Mesenchymal stem cell (in vitro differentiated cells and primary cell): ENCODE measurements around the gene FKRP.
"Not testable (repeated sequence)": the region's sequence is repeated elsewhere in the genome, so short reads cannot be mapped to it uniquely, and the experiment has no call there.

Experiments used
- DNase-seq: peaks from one replicate; pipeline ENCODE4 v3.0.0-alpha.2; 2013
- H2AFZ ChIP-seq: one replicate; pipeline ENCODE4 v1.6.1; 2013; ENCODE audit warnings: low read depth, mild to moderate bottlenecking, control low read depth, inconsistent platforms, low read length, moderate library complexity
- H2AK5ac ChIP-seq: 2 replicates; pipeline ENCODE4 v1.6.1; 2013; ENCODE audit warnings: low read length, moderate library complexity, mild to moderate bottlenecking, inconsistent platforms; ENCODE audit not compliant: severe bottlenecking
- H2BK120ac ChIP-seq: one replicate; pipeline ENCODE4 v1.6.1; 2013; ENCODE audit warnings: low read depth, mild to moderate bottlenecking, inconsistent platforms, low read length, moderate library complexity
- H2BK12ac ChIP-seq, 2 experiments: one replicate each; pipeline ENCODE4 v1.6.1; 2013; ENCODE audit warnings: inconsistent platforms in 2 of 2, low read length in 2 of 2, mild to moderate bottlenecking in 2 of 2, moderate library complexity in 2 of 2, control low read depth in 1 of 2
- H2BK15ac ChIP-seq: one replicate; pipeline ENCODE4 v1.6.1; 2013; ENCODE audit warnings: mild to moderate bottlenecking, low read depth, inconsistent platforms; ENCODE audit not compliant: poor library complexity, severe bottlenecking
- H2BK5ac ChIP-seq: 2 replicates; pipeline ENCODE4 v1.6.1; 2013; ENCODE audit warnings: low read depth, mild to moderate bottlenecking, low read length, control low read depth, inconsistent platforms; ENCODE audit not compliant: poor library complexity, severe bottlenecking
- H3K14ac ChIP-seq, 2 experiments: one replicate each; pipeline ENCODE4 v1.6.1; 2013; ENCODE audit warnings: inconsistent platforms in 2 of 2, low read length in 2 of 2, control low read depth in 1 of 2, mild to moderate bottlenecking in 1 of 2, moderate library complexity in 1 of 2
- H3K18ac ChIP-seq, 2 experiments: one replicate each; pipeline ENCODE4 v1.6.1; 2013; ENCODE audit warnings: inconsistent platforms in 2 of 2, low read length in 2 of 2, control low read depth in 1 of 2, low read depth in 1 of 2, mild to moderate bottlenecking in 1 of 2
- H3K23ac ChIP-seq, 2 experiments: one replicate each; pipeline ENCODE4 v1.6.1; 2013; ENCODE audit warnings: inconsistent platforms in 2 of 2, low read length in 2 of 2, mild to moderate bottlenecking in 2 of 2, moderate library complexity in 2 of 2, control low read depth in 1 of 2
- H3K27ac ChIP-seq: 2 replicates; pipeline ENCODE4 v1.5.1; 2013; ENCODE audit warnings: mild to moderate bottlenecking, moderate library complexity, low read length, control low read depth, inconsistent platforms; ENCODE audit not compliant: poor library complexity, severe bottlenecking
- H3K27me3 ChIP-seq, 2 experiments: 2 replicates each; pipeline versions ENCODE4 v1.6.1 to v1.7.0; 2013; ENCODE audit warnings: low read length in 2 of 2, mild to moderate bottlenecking in 2 of 2, moderate library complexity in 2 of 2, control low read depth in 1 of 2, inconsistent platforms in 1 of 2; ENCODE audit not compliant: control insufficient read depth in 1 of 2, insufficient read depth in 1 of 2
- H3K36me3 ChIP-seq, 2 experiments: 2 replicates each; pipeline versions ENCODE4 v1.6.1 to v1.7.0; 2013; ENCODE audit warnings: low read length in 2 of 2, control low read depth in 1 of 2, inconsistent platforms in 1 of 2, low read depth in 1 of 2, mild to moderate bottlenecking in 1 of 2; ENCODE audit not compliant: insufficient read depth in 2 of 2, control insufficient read depth in 1 of 2
- H3K4ac ChIP-seq, 2 experiments: one replicate each; pipeline ENCODE4 v1.6.1; 2013; ENCODE audit warnings: inconsistent platforms in 2 of 2, low read length in 2 of 2, mild to moderate bottlenecking in 2 of 2, moderate library complexity in 2 of 2, control low read depth in 1 of 2, low read depth in 1 of 2
- H3K4me1 ChIP-seq: 2 replicates; pipeline ENCODE4 v1.6.1; 2013; ENCODE audit warnings: low read depth, low read length, control low read depth; ENCODE audit not compliant: control insufficient read depth, insufficient read depth
- H3K4me2 ChIP-seq: 2 replicates; pipeline ENCODE4 v1.6.1; 2013; ENCODE audit warnings: low read length, mild to moderate bottlenecking, inconsistent platforms; ENCODE audit not compliant: poor library complexity, severe bottlenecking
- H3K4me3 ChIP-seq, 2 experiments: 2 replicates each; pipeline versions ENCODE4 v1.5.1 to v1.7.0; 2013; ENCODE audit warnings: low read length in 2 of 2, mild to moderate bottlenecking in 2 of 2, control low read depth in 1 of 2, low read depth in 1 of 2; ENCODE audit not compliant: insufficient read depth in 1 of 2
- H3K79me1 ChIP-seq: replicated peaks from 2 replicates; pipeline ENCODE4 v1.6.1; 2013; ENCODE audit warnings: mild to moderate bottlenecking, control low read depth, low read length, inconsistent platforms; ENCODE audit not compliant: poor library complexity, severe bottlenecking
- H3K9ac ChIP-seq: 2 replicates; pipeline ENCODE4 v1.7.0; 2013; ENCODE audit warnings: mild to moderate bottlenecking, low read length, moderate library complexity
- H3K9me3 ChIP-seq: 2 replicates; pipeline ENCODE4 v1.7.0; 2013; ENCODE audit warnings: mild to moderate bottlenecking, low read length; ENCODE audit not compliant: control insufficient read depth
- H4K8ac ChIP-seq: one replicate; pipeline ENCODE4 v1.6.1; 2013; ENCODE audit warnings: inconsistent platforms, mild to moderate bottlenecking, low read length, moderate library complexity
- H4K91ac ChIP-seq: one replicate; pipeline ENCODE4 v1.6.1; 2013; ENCODE audit warnings: mild to moderate bottlenecking, low read length, inconsistent platforms
- WGBS: methylation state at CpG from one replicate; pipeline ENCODE4 v1.1.7; 2013; ENCODE audit warnings: mixed read lengths; 5-methylcytosine and 5-hydroxymethylcytosine counted together

FKRP gene

DNA sequence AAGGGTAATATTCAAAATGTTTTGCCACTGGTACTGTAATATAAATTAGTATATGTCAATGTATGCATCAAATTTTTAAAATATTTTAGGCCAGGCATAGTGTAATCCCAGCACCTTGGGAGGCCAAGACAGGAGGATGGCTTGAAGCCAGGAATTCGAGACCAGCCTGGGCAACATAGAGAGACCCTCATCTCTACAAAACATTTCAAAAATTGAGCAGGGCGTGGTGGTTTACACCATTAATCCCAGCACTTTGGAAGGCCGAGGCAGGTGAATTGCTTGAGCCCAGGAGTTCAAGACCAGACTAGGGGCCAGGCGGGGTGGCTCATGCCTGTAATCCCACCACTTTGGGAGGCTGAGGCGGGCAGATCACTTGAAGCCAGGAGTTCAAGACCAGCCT lies 14.5 kb downstream of the FKRP start:
- Histone ChIP-seq H3K14ac (no peak overlapping the region), H4K91ac (no peak overlapping the region), H3K9me3 (no peaks in the 10 kb centered on the region), H3K18ac (no peak overlapping the region), H2AFZ (no peak overlapping the region), H3K36me3 (peaks cover 15 to 24% of the 10 kb centered on the region in 2 experiments), H3K79me1 (peaks cover 17% of the 10 kb centered on the region), H3K4me3 (no peak overlapping the region), H3K27me3 (no peaks in the 10 kb centered on the region), H2BK120ac (no peak overlapping the region), H3K4ac (no peak overlapping the region), H3K4me1 (peaks cover 3% of the 10 kb centered on the region), H3K27ac (no peak overlapping the region), H3K9ac (peak overlapping the region; percentile 74), H2BK12ac (no peak overlapping the region), H2BK15ac (no peak overlapping the region), H2BK5ac (no peak overlapping the region), H2AK5ac (no peak overlapping the region), H4K8ac (no peak overlapping the region), H3K4me2 (no peak overlapping the region), H3K23ac (no peak overlapping the region)
- no peak for DNase-seq
- 89% methylated on average over 5 of the region's 5 CpGs for WGBS

DNA sequence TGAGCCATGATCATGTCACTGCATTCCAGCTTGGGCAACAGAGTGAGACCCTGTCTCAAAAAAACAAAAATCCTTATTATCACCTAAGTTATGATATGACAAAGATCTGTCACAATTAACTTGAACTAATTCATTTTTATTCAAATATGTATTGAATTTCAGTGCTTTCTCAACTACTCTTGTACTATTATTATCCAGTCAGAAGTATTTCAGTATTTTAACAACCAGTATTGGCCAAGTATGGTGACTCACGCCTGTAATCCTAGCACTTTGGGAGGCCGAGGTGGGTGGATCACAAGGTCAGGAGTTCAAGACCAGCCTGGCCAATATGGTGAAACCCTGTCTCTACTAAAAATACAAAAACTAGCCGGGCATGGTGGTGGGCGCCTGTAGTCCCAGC lies 15.0 kb downstream of the FKRP start:
- not testable (repeated sequence) for H4K8ac ChIP-seq, H2AK5ac ChIP-seq, H3K4me3 ChIP-seq, H2BK15ac ChIP-seq, H2AFZ ChIP-seq, H3K27me3 ChIP-seq, H3K4me2 ChIP-seq, H3K23ac ChIP-seq, H2BK12ac ChIP-seq, H2BK120ac ChIP-seq, H3K27ac ChIP-seq, H3K9me3 ChIP-seq, H3K18ac ChIP-seq, H2BK5ac ChIP-seq, H3K14ac ChIP-seq, H4K91ac ChIP-seq, DNase-seq, H3K4ac ChIP-seq, H3K4me1 ChIP-seq
- peaks cover 13% of the 10 kb centered on the region for H3K79me1 ChIP-seq
- 82% methylated on average over 4 of the region's 4 CpGs for WGBS
- H3K36me3 ChIP-seq: peaks cover 15 to 18% of the 10 kb centered on the region in 2 experiments
- H3K9ac ChIP-seq: peak overlapping the region; percentile 74

DNA sequence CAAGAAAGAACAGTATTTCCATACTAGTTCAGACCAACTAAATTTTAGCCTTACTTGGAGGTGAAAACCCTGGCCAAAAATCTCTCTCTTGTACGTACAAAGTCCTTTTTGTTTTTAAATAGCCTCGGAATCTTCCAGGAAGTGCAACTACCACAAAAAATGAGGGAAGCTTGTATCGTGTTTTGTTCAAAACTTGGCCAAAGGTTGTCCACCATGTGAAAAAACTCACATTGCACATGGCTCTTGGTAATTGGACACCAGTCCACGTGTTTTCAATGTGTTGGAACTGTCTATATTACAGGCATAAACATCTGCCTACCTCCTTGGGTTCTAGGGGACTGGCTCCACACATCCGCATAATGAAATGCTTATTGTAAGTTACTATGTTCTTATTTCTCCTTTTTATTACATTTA lies 15.6 kb downstream of the FKRP start:
- no peak overlapping the region for H2BK120ac ChIP-seq
- H3K23ac ChIP-seq: peak overlapping the region in 1 of 2 experiments; percentile 75
- H4K91ac ChIP-seq: no peak overlapping the region
- H3K9ac ChIP-seq: peak overlapping the region; percentile 12
- H3K36me3 ChIP-seq: peaks cover 12 to 13% of the 10 kb centered on the region in 2 experiments
- no peak overlapping the region for H3K4me3 ChIP-seq
- no peak overlapping the region for H2AK5ac ChIP-seq
- H3K79me1 ChIP-seq: peaks cover 9% of the 10 kb centered on the region
- H3K4me1 ChIP-seq: no peaks in the 10 kb centered on the region
- no peak overlapping the region for H4K8ac ChIP-seq
- H2BK5ac ChIP-seq: no peak overlapping the region
- H3K14ac ChIP-seq: no peak overlapping the region
- no peaks in the 10 kb centered on the region for H3K27me3 ChIP-seq
- no peak overlapping the region for H2AFZ ChIP-seq
- H3K27ac ChIP-seq: no peak overlapping the region
- no peak for DNase-seq
- H3K18ac ChIP-seq: no peak overlapping the region
- H3K4me2 ChIP-seq: no peak overlapping the region
- no peak overlapping the region for H2BK12ac ChIP-seq
- H2BK15ac ChIP-seq: no peak overlapping the region
- WGBS: 91% methylated on average over 4 of the region's 5 CpGs
- no peak overlapping the region for H3K4ac ChIP-seq
- H3K9me3 ChIP-seq: no peaks in the 10 kb centered on the region

DNA sequence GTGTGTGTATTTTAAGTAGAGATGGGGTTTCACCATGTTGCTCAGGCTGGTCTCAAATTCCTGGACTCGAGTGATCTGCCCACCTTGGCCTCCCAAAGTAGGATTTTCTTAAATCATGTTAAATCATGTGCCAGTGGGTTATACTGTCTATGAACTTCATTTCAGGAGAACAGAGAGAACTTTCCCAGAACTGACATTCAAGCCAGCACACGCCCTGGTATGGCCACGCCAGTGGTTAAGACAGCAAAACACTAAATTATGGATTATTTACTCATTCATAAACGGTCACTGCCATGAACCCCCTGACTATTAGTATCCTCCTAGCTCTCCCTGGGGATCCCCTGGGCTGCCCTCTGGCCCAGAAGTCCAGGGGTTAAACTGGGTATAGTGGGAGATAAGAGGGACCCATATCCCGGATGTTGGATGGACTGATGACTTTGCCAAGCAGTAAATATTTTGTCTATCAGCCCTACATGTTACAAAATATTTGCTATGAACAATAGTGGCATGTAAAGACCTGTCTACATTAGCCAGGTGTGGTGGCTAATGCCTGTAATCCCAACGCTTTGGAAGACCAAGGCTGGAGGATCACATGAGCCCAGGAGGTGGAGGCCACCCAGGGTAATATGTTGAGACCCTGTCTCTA lies 16.5 kb downstream of the FKRP start:
- Histone ChIP-seq H2BK120ac (no peak overlapping the region), H2BK5ac (no peak overlapping the region), H3K18ac (no peak overlapping the region), H3K14ac (no peak overlapping the region), H2AK5ac (no peak overlapping the region), H3K79me1 (peaks cover 3% of the 10 kb centered on the region), H4K91ac (no peak overlapping the region), H2BK15ac (no peak overlapping the region), H3K9ac (no peak overlapping the region), H4K8ac (no peak overlapping the region), H3K27ac (no peak overlapping the region), H3K4me1 (no peaks in the 10 kb centered on the region), H3K36me3 (peaks cover 4% of the 10 kb centered on the region in 2 experiments), H3K4me3 (no peak overlapping the region), H3K23ac (no peak overlapping the region), H3K9me3 (no peaks in the 10 kb centered on the region), H3K27me3 (no peaks in the 10 kb centered on the region), H3K4ac (no peak overlapping the region), H2BK12ac (no peak overlapping the region), H2AFZ (no peak overlapping the region), H3K4me2 (no peak overlapping the region)
- no peak for DNase-seq
- WGBS: 93% methylated on average over 3 of the region's 6 CpGs
